HUES6 (cell line): ENCODE data around the gene E2F7.

ENCODE experiments used
- H3K27ac ChIP-seq: 2 replicates; pipeline ENCODE4 v1.7.0; 2013; ENCODE audit warnings: low read depth, mild to moderate bottlenecking, low read length, inconsistent platforms
- H3K27me3 ChIP-seq: 2 replicates; pipeline ENCODE4 v1.6.1; 2013; ENCODE audit warnings: low read length; ENCODE audit not compliant: control insufficient read depth, insufficient read depth
- H3K36me3 ChIP-seq: 2 replicates; pipeline ENCODE4 v1.6.1; 2013; ENCODE audit warnings: low read length; ENCODE audit not compliant: control insufficient read depth, insufficient read depth
- H3K4me1 ChIP-seq: 2 replicates; pipeline ENCODE4 v1.6.1; 2013; ENCODE audit warnings: low read length; ENCODE audit not compliant: control insufficient read depth, insufficient read depth
- H3K4me3 ChIP-seq: 2 replicates; pipeline ENCODE4 v1.5.1; 2013; ENCODE audit warnings: low read depth, low read length
- H3K9ac ChIP-seq: one replicate; pipeline ENCODE4 v1.6.1; 2013; ENCODE audit warnings: mild to moderate bottlenecking, low read length
- H3K9me3 ChIP-seq: 2 replicates; pipeline ENCODE4 v1.6.1; 2013; ENCODE audit warnings: low read depth, low read length; ENCODE audit not compliant: control insufficient read depth, insufficient read depth

The E2F7 gene

DNA sequence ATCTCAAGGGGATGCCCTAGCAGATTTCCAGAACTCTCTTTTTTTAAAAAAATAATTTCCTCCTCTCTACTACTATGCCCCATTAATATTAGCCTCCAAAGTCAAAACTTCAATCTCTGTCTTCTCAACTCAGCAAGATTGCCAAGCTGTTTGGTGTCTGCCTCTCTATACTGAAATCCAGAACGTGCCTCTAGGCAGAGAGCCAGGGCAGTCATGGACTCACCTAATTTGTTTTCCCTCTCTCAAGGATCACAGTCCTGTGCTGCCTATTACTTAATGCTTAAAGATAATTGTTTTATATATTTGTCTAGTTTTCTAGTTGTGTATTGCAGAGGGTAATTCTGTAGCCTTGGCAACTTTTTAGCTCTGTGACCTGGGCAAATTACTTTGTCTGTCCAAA, 74.7 kb downstream of the E2F7 start:
- Histone ChIP-seq H3K4me1 (no peaks in the 10 kb centered on the region), H3K9me3 (no peaks in the 10 kb centered on the region), H3K27me3 (no peaks in the 10 kb centered on the region), H3K4me3 (no peak overlapping the region), H3K9ac (no peak overlapping the region), H3K36me3 (no peaks in the 10 kb centered on the region), H3K27ac (no peak overlapping the region)

DNA sequence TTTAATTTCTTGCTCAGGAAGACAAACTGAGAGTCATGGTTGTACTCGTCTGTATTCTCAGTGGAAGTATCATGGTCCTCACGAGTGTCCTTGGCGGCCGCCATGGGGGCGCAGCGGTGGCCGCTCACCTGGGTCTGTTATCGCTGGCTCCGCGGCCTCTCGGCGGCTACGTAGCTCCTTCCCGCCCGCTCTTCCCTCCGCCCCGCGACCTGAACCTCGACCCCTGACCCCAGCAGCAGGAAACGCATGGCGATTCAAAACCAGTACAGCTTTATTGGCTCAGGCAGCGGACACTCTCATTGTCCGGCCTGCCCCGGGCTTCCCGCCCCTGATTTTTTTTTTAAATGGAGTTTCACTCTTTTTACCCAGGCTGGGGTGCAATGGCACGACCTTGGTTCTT, 80.8 kb downstream of the E2F7 start:
- Histone ChIP-seq H3K27ac (no peak overlapping the region), H3K9ac (no peak overlapping the region), H3K4me3 (no peak overlapping the region), H3K9me3 (peaks cover 11% of the 10 kb centered on the region), H3K27me3 (no peaks in the 10 kb centered on the region), H3K36me3 (no peaks in the 10 kb centered on the region), H3K4me1 (no peaks in the 10 kb centered on the region)

DNA sequence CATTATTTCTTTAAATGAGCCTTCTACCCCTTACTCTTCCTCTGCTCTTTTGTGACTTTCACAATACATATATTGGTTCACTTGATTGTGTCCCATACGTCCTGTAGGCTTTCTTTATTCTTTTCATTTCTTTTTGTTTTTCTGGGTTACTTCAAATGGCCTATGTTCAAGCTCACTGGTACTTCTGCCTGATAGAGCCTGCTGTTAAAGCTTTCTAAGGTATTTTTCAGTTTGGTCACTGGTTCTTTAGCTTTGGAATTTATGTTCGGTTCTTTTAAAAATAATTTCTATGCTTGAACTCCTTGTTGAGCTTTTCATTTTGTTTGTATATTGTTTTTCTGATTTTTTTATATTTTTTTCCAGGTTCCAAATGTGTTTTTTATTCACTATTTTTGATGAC, 81.9 kb downstream of the E2F7 start:
- no peaks in the 10 kb centered on the region for H3K36me3 ChIP-seq
- no peak overlapping the region for H3K27ac ChIP-seq
- H3K9ac ChIP-seq: no peak overlapping the region

DNA sequence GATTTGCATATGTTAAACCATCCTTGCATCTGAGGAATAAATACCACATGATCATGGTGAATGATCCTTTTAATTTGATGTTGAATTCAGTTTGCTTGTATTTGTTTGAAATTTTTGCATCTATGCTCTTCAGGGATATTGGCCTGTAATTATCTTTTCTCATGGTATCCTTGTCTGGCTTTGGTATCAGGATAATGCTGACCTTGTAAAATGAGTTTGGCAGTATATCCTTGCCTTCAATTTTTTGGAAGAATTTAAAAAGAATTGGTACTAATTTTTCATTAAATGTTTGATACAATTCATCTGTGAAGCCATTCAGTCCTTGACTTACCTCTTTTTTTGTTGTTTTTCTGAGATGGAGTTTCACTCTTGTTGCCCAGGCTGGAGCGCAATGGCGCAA, 85.2 kb downstream of the E2F7 start:
- Histone ChIP-seq H3K27ac (no peak overlapping the region), H3K27me3 (no peaks in the 10 kb centered on the region), H3K4me3 (no peak overlapping the region), H3K4me1 (peaks cover 7% of the 10 kb centered on the region), H3K9ac (no peak overlapping the region), H3K9me3 (peaks cover 11% of the 10 kb centered on the region), H3K36me3 (no peaks in the 10 kb centered on the region)

More for the DNA sequence above, 81.9 kb downstream of the E2F7 start:
- Histone ChIP-seq H3K4me3 (no peak overlapping the region), H3K27me3 (no peaks in the 10 kb centered on the region), H3K9me3 (peaks cover 11% of the 10 kb centered on the region), H3K4me1 (no peaks in the 10 kb centered on the region)

DNA sequence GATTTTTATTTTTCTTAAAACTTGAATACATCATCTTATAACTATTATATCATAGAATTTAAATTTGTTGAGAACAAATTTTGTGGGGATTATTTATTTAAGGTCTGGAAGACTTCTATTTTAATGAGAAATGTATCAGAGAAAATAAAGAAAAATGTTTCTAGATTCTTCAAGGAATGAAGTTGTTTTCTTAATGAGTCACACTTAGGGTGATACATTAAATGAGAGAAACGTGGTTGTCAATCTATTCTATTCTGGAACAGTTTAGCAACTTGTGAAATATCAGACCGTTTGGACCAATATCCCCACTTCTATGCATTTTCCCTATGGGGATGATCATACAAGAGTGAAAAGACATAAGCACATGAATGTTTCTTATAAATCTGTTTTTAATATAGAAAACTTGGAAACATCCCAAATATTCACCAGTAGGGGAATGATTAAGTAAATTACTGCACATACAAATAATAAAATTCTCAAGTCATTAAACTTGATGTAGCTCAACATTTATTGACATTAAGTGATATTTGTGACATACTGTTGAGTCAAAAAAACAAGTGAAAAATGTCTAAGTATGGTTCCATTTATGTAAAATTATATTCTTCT, 88.5 kb downstream of the E2F7 start:
- Histone ChIP-seq H3K4me1 (peaks cover 10% of the 10 kb centered on the region), H3K4me3 (no peak overlapping the region), H3K9me3 (peaks cover 5% of the 10 kb centered on the region; the same call in 1 of the 2 replicates), H3K9ac (no peak overlapping the region), H3K36me3 (no peaks in the 10 kb centered on the region), H3K27me3 (no peaks in the 10 kb centered on the region), H3K27ac (no peak overlapping the region)
